Mesothelial cell of epicardium (in vitro differentiated cells): Measurements from ENCODE around the gene SUSD4. TPM values are rescaled to one million over a fixed set of nuclear protein-coding genes. Genes with fewer than 3 reads are reported as not detected.

ENCODE experiments used
- DNase-seq, 2 experiments: peaks; one replicate each; pipeline ENCODE4 v3.0.0; 2021; ENCODE audit warnings: low spot score in 2 of 2; ENCODE audit not compliant: unreplicated experiment in 2 of 2
- H3K27ac Mint-ChIP-seq: 2 replicates; pipeline ENCODE4 v1.8.0; 2021; ENCODE audit warnings: mixed read lengths
- H3K27me3 Mint-ChIP-seq: 2 replicates; pipeline ENCODE4 v1.8.0; 2021; ENCODE audit warnings: low read depth, mixed read lengths
- H3K36me3 Mint-ChIP-seq: 2 replicates; pipeline ENCODE4 v1.8.0; 2021; ENCODE audit warnings: mixed read lengths
- H3K4me1 Mint-ChIP-seq: 2 replicates; pipeline ENCODE4 v1.8.0; 2021; ENCODE audit warnings: mixed read lengths
- H3K4me3 Mint-ChIP-seq: 2 replicates; pipeline ENCODE4 v1.8.0; 2021; ENCODE audit warnings: mild to moderate bottlenecking, moderate library complexity, mixed read lengths
- H3K9me3 Mint-ChIP-seq: 2 replicates; pipeline ENCODE4 v1.8.0; 2021; ENCODE audit warnings: mixed read lengths
- total RNA-seq: library from RNA; stranded (reverse); gene quantifications from 3 replicates; pipeline ENCODE4 v1.2.1, GENCODE V29; 2021
- TF ChIP-seq, protein P1 (sequence below): fragments of 200-600 bp; sonication (generic); IDR thresholded peaks from one replicate; pipeline ENCODE4 v1.5.0; 2021; ENCODE audit warnings: antibody characterized with exemption; ENCODE audit not compliant: unreplicated experiment

The SUSD4 gene
- total RNA-seq, 1 donor from 2014 or later: 0.40 TPM

- Mint-ChIP-seq H3K4me1 (peaks cover 2% of the 10 kb centered on the region), H3K27me3 (peaks cover 28% of the 10 kb centered on the region), H3K27ac (no peak overlapping the region), H3K4me3 (no peak overlapping the region), H3K9me3 (no peaks in the 10 kb centered on the region), H3K36me3 (no peaks in the 10 kb centered on the region)
- DNase-seq: no peak
- TF ChIP-seq, protein P1, sequence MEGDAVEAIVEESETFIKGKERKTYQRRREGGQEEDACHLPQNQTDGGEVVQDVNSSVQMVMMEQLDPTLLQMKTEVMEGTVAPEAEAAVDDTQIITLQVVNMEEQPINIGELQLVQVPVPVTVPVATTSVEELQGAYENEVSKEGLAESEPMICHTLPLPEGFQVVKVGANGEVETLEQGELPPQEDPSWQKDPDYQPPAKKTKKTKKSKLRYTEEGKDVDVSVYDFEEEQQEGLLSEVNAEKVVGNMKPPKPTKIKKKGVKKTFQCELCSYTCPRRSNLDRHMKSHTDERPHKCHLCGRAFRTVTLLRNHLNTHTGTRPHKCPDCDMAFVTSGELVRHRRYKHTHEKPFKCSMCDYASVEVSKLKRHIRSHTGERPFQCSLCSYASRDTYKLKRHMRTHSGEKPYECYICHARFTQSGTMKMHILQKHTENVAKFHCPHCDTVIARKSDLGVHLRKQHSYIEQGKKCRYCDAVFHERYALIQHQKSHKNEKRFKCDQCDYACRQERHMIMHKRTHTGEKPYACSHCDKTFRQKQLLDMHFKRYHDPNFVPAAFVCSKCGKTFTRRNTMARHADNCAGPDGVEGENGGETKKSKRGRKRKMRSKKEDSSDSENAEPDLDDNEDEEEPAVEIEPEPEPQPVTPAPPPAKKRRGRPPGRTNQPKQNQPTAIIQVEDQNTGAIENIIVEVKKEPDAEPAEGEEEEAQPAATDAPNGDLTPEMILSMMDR: no peak
Observed at GRCh38 chr1:223339861-223340260, 24.1 kb downstream of the SUSD4 start.

DNA sequence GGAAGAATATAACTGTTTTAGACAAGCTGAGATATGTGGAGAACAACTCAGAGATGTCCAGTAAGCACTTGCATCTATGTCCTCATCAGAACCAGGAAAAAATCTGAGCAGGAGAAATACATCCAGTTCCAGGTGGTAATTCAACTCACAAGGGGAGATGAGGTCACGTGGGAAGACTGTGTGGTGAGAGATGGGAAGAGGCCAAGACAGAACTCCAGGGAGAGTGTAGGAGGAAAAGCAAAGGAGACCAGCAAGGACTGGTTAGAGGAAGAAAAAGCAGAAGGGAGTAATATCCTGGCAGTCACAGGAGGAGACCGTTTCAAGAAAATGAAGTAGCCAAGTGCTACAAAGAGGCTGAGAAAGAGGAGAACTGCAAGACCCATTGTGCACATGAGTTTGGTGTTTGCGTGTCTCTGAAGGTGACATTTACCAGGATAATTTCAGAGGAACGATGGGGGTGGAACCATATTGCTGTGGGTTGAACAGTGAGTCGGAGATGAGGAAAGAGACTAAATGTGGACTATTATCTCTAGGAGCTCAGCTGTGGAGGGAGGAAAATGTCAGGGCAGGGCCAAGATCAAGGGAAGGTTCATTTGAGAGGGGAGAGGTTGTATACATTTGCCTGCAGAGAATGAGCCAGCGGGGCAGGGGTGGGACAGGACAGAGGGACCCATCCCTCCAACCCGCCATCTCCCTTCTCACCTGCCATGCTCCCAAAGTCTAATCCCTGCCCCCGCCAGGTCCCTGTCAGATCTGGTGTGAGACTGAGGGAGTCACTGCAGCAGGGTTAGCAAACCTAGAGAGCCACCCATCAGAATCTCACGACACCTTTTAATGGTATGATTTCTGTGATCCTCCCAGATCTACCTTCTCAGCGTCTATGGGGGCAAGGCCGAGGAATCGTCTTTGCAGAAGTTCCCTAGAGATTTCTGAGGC, 24.9 kb downstream of the SUSD4 start:
- TF ChIP-seq, protein P1: no peak
- Mint-ChIP-seq H3K4me1 (peaks cover 2% of the 10 kb centered on the region), H3K27ac (no peak overlapping the region), H3K36me3 (no peaks in the 10 kb centered on the region), H3K27me3 (peaks cover 34% of the 10 kb centered on the region), H3K9me3 (no peaks in the 10 kb centered on the region), H3K4me3 (no peak overlapping the region)
- no peak for DNase-seq

- no peak overlapping the region for H3K27ac Mint-ChIP-seq
- TF ChIP-seq, protein P1: no peak
- DNase-seq: no peak
- H3K9me3 Mint-ChIP-seq: no peaks in the 10 kb centered on the region
- H3K36me3 Mint-ChIP-seq: no peaks in the 10 kb centered on the region
- peaks cover 2% of the 10 kb centered on the region for H3K4me1 Mint-ChIP-seq
- no peak overlapping the region for H3K4me3 Mint-ChIP-seq
- peaks cover 43% of the 10 kb centered on the region for H3K27me3 Mint-ChIP-seq
Observed at GRCh38 chr1:223337174-223337869, 26.7 kb downstream of the SUSD4 start.

DNA sequence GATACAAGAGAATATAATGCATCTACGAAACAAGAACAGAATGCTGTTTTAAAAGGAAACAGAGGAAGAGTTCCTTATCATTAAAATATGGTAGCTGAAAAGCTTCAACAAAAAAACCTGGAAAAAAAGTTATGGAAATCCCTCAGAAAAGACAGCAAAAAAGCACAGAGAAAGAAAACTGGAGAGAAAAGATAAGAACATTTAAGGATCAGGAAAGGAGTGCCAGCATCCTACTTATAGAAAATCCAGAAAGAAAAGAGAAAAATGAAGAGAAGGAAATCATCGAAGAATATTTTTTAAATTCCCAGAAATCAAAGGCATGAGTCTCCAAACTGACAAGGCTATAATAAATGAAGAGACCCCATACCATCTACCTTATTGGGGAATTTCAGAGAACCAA, 29.8 kb downstream of the SUSD4 start:
- Mint-ChIP-seq H3K4me3 (no peak overlapping the region), H3K27ac (no peak overlapping the region), H3K4me1 (peaks cover 11% of the 10 kb centered on the region), H3K9me3 (no peaks in the 10 kb centered on the region), H3K27me3 (peaks cover 49% of the 10 kb centered on the region), H3K36me3 (no peaks in the 10 kb centered on the region)
- TF ChIP-seq, protein P1: no peak
- no peak for DNase-seq

- TF ChIP-seq, protein P1: no peak
- Mint-ChIP-seq H3K4me1 (peaks cover 11% of the 10 kb centered on the region), H3K27ac (no peak overlapping the region), H3K36me3 (no peaks in the 10 kb centered on the region), H3K27me3 (peaks cover 51% of the 10 kb centered on the region), H3K4me3 (no peak overlapping the region), H3K9me3 (no peaks in the 10 kb centered on the region)
- DNase-seq: no peak
Observed at GRCh38 chr1:223332997-223333396, 31.0 kb downstream of the SUSD4 start.
